HCT116 (cell line): ENCODE data around the gene B4GALT3. TPM values are rescaled to one million over a fixed set of nuclear protein-coding genes. Genes with fewer than 3 reads are reported as not detected.

Source experiments
- ATAC-seq: fragments of 200-7000 bp; cut with Tn5 transposase; 2 replicates; pipeline ENCODE4 v1.9.1; 2020; ENCODE audit warnings: mild to moderate bottlenecking, moderate library complexity
- BruUV-seq: library from RNA; stranded (reverse); fragments of 400-500 nt; replicated peaks from 2 replicates; lab custom pipeline; 2021; lab: Mats Ljungman, UMichigan
- CTCF ChIA-PET: fragments of 300-600 bp; sonication (Branson Sonifier 250); formaldehyde crosslinking; loops from one replicate; lab custom pipeline; 2021; ENCODE audit warnings: antibody characterized with exemption; lab: Charles Lee
- POLR2A ChIA-PET: fragments of 300-600, 350-600 bp; sonication (Branson Sonifier 250); formaldehyde crosslinking; loops from one replicate; lab custom pipeline; 2021; ENCODE audit warnings: antibody characterized with exemption; lab: Charles Lee
- RAD21 ChIA-PET, 2 experiments: fragments of 300-600 bp; sonication (Branson Sonifier 250); formaldehyde crosslinking; loops; one replicate each; lab custom pipeline; 2023; ENCODE audit warnings: low total read pairs in 2 of 2; ENCODE audit not compliant: uncharacterized antibody in 2 of 2, unreplicated experiment in 2 of 2, low non-redundant PET in 1 of 2; lab: Charles Lee
- DNase-seq: peaks from one replicate; pipeline ENCODE4 v3.0.0-alpha.2; 2010; ENCODE audit warnings: low read depth, low spot score
- H2AFZ ChIP-seq: fragments of 200-600 bp; shearing (Covaris generic), sonication (generic); 2 replicates; pipeline ENCODE4 v1.6.1; 2017; ENCODE audit warnings: low read depth, mixed run types, mixed read lengths, antibody characterized with exemption, low read length; ENCODE audit not compliant: poor library complexity, severe bottlenecking
- H3K27ac ChIP-seq: 2 replicates; pipeline ENCODE4 v1.5.1; 2012; ENCODE audit warnings: low read depth, low read length
- H3K27me3 ChIP-seq: fragments of 200-600 bp; sonication (generic); 2 replicates; pipeline ENCODE4 v1.6.1; 2016; ENCODE audit warnings: mixed run types, low read length, mixed read lengths; ENCODE audit not compliant: insufficient read depth
- H3K36me3 ChIP-seq, 2 experiments: fragments of 200-500 bp in 1 of 2; fragments of 200-600 bp in 1 of 2; sonication (Bioruptor generic) in 1 of 2; sonication (generic) in 1 of 2; 2 replicates each; pipeline versions ENCODE4 v1.5.1 to v1.6.1; 2014 to 2016; ENCODE audit warnings: low read length in 2 of 2, inconsistent platforms in 1 of 2, mixed read lengths in 1 of 2, mixed run types in 1 of 2; ENCODE audit not compliant: insufficient read depth in 2 of 2, control insufficient read depth in 1 of 2
- H3K4me1 ChIP-seq, 2 experiments: fragments of 200-600 bp in 1 of 2; sonication (generic) in 1 of 2; 2 replicates each; pipeline versions ENCODE4 v1.5.1 to v1.6.1; 2012 to 2017; ENCODE audit warnings: low read length in 2 of 2, inconsistent platforms in 1 of 2, mild to moderate bottlenecking in 1 of 2, mixed read lengths in 1 of 2, mixed run types in 1 of 2, moderate library complexity in 1 of 2; ENCODE audit not compliant: insufficient read depth in 2 of 2, control insufficient read depth in 1 of 2
- H3K4me2 ChIP-seq: fragments of 200-600 bp; sonication (generic); 2 replicates; pipeline ENCODE4 v1.6.1; 2017; ENCODE audit warnings: mixed run types, low read length, mixed read lengths
- H3K4me3 ChIP-seq, 2 experiments: fragments of 200-600 bp in 1 of 2; sonication (generic) in 1 of 2; replicated peaks in 1 of 2; 2 replicates each; pipeline ENCODE4 v1.5.1; 2011 to 2016; ENCODE audit warnings: low read length in 2 of 2, control low read depth in 1 of 2, low read depth in 1 of 2, mild to moderate bottlenecking in 1 of 2, mixed read lengths in 1 of 2, mixed run types in 1 of 2
- H3K79me2 ChIP-seq: fragments of 200-600 bp; sonication (generic); 2 replicates; pipeline ENCODE4 v1.6.1; 2017; ENCODE audit warnings: mild to moderate bottlenecking, mixed run types, low read length, moderate library complexity, mixed read lengths; ENCODE audit not compliant: insufficient read depth
- H3K9ac ChIP-seq: fragments of 200-600 bp; sonication (generic); 2 replicates; pipeline ENCODE4 v1.6.1; 2016; ENCODE audit warnings: low read length, mixed read lengths
- H3K9me2 ChIP-seq: fragments of 200-600 bp; sonication (generic), shearing (Covaris generic); 2 replicates; pipeline ENCODE4 v1.6.1; 2017; ENCODE audit warnings: mixed run types, mild to moderate bottlenecking, moderate library complexity; ENCODE audit not compliant: insufficient read depth
- H3K9me3 ChIP-seq, 2 experiments: fragments of 200-500 bp in 1 of 2; fragments of 200-600 bp in 1 of 2; sonication (Bioruptor generic) in 1 of 2; sonication (generic) in 1 of 2; 2 replicates each; pipeline ENCODE4 v1.6.1; 2014 to 2017; ENCODE audit warnings: low read length in 2 of 2, mixed read lengths in 2 of 2, inconsistent platforms in 1 of 2, low read depth in 1 of 2, mild to moderate bottlenecking in 1 of 2, mixed run types in 1 of 2, moderate library complexity in 1 of 2; ENCODE audit not compliant: control insufficient read depth in 1 of 2, insufficient read depth in 1 of 2
- H4K20me1 ChIP-seq: fragments of 200-600 bp; sonication (generic), shearing (Covaris generic); 2 replicates; pipeline ENCODE4 v1.6.1; 2017; ENCODE audit warnings: mixed run types, mild to moderate bottlenecking, moderate library complexity; ENCODE audit not compliant: insufficient read depth
- CEBPB ChIP-seq: IDR thresholded peaks from 2 replicates; pipeline ENCODE4 v1.6.1; 2012; ENCODE audit warnings: low read depth
- EGR1 ChIP-seq: IDR thresholded peaks from 2 replicates; pipeline ENCODE4 v1.6.1; 2012; ENCODE audit warnings: low read depth
- EZH2 ChIP-seq: fragments of 200-600 bp; sonication (generic); IDR thresholded peaks from 2 replicates; pipeline ENCODE4 v1.6.1; 2017; ENCODE audit warnings: antibody characterized with exemption, mixed run types
- EZH2phosphoT487 ChIP-seq: fragments of 200-600 bp; IDR thresholded peaks from 2 replicates; pipeline ENCODE4 v1.6.1; 2018; ENCODE audit warnings: antibody characterized with exemption, borderline replicate concordance
- FOSL1 ChIP-seq: IDR thresholded peaks from 2 replicates; pipeline ENCODE4 v1.6.1; 2012; ENCODE audit warnings: low read depth
- JUND ChIP-seq: IDR thresholded peaks from 2 replicates; pipeline ENCODE4 v1.6.1; 2012
- POLR2A ChIP-seq: IDR thresholded peaks from 2 replicates; pipeline ENCODE4 v1.7.0; 2011; ENCODE audit warnings: borderline replicate concordance; ENCODE audit not compliant: insufficient read depth, insufficient read length; ENCODE audit errors: extremely low read depth
- POLR2AphosphoS5 ChIP-seq: IDR thresholded peaks from 2 replicates; pipeline ENCODE4 v1.6.1; 2011; ENCODE audit warnings: mild to moderate bottlenecking, low read depth, low read length, moderate library complexity
- RAD21 ChIP-seq: IDR thresholded peaks from 2 replicates; pipeline ENCODE4 v1.6.1; 2012; ENCODE audit warnings: low read depth, mild to moderate bottlenecking
- SIN3A ChIP-seq: IDR thresholded peaks from 2 replicates; pipeline ENCODE4 v1.6.1; 2012; ENCODE audit warnings: low read depth
- SP1 ChIP-seq: IDR thresholded peaks from 2 replicates; pipeline ENCODE4 v1.6.1; 2012; ENCODE audit warnings: low read depth
- TCF7L2 ChIP-seq: IDR thresholded peaks from 2 replicates; pipeline ENCODE4 v1.7.0; 2011; ENCODE audit warnings: borderline replicate concordance, inconsistent platforms; ENCODE audit not compliant: insufficient read depth, insufficient read length; ENCODE audit errors: extremely low read depth
- YY1 ChIP-seq: IDR thresholded peaks from 2 replicates; pipeline ENCODE4 v1.6.1; 2011; ENCODE audit warnings: low read length, low read depth, moderate library complexity, mild to moderate bottlenecking; ENCODE audit not compliant: insufficient replicate concordance; ENCODE audit errors: extremely low read depth
- ZNF274 ChIP-seq: fragments of 200-500 bp; sonication (Bioruptor generic); IDR thresholded peaks from 2 replicates; pipeline ENCODE4 v1.6.1; 2014; ENCODE audit warnings: mild to moderate bottlenecking, low read depth, low read length, inconsistent platforms
- intact Hi-C: fragments of 100-400 bp; cut with micrococcal nuclease; formaldehyde crosslinking; loops from 2 replicates; pipeline ENCODE4 v1.10.0; 2022
- total RNA-seq: library from RNA; stranded (reverse); gene quantifications from one replicate; pipeline ENCODE4 v1.2.1, GENCODE V29; 2021; ENCODE audit not compliant: unreplicated experiment
- TF ChIP-seq, protein P1 (sequence below): IDR thresholded peaks from 2 replicates; pipeline ENCODE4 v1.6.1; 2012
- TF ChIP-seq, protein P2 (sequence below): IDR thresholded peaks from 2 replicates; pipeline ENCODE4 v1.6.1; 2012
- TF ChIP-seq, protein P3 (sequence below), 3 experiments: fragments of 200-600 bp in 1 of 3; sonication (generic) in 1 of 3; IDR thresholded peaks in 2 of 3; conservative IDR thresholded peaks in 1 of 3; 2 replicates each; pipeline ENCODE4 v1.5.1; 2012 to 2017; ENCODE audit warnings: low read depth in 2 of 3, low read length in 2 of 3, antibody characterized with exemption in 1 of 3, borderline replicate concordance in 1 of 3, control low read depth in 1 of 3, mild to moderate bottlenecking in 1 of 3, mixed read lengths in 1 of 3, mixed run types in 1 of 3, moderate library complexity in 1 of 3; ENCODE audit not compliant: insufficient read depth in 1 of 3

The B4GALT3 gene
- total RNA-seq, 1 experiment from 2014 or later = 53.7 TPM

DNA sequence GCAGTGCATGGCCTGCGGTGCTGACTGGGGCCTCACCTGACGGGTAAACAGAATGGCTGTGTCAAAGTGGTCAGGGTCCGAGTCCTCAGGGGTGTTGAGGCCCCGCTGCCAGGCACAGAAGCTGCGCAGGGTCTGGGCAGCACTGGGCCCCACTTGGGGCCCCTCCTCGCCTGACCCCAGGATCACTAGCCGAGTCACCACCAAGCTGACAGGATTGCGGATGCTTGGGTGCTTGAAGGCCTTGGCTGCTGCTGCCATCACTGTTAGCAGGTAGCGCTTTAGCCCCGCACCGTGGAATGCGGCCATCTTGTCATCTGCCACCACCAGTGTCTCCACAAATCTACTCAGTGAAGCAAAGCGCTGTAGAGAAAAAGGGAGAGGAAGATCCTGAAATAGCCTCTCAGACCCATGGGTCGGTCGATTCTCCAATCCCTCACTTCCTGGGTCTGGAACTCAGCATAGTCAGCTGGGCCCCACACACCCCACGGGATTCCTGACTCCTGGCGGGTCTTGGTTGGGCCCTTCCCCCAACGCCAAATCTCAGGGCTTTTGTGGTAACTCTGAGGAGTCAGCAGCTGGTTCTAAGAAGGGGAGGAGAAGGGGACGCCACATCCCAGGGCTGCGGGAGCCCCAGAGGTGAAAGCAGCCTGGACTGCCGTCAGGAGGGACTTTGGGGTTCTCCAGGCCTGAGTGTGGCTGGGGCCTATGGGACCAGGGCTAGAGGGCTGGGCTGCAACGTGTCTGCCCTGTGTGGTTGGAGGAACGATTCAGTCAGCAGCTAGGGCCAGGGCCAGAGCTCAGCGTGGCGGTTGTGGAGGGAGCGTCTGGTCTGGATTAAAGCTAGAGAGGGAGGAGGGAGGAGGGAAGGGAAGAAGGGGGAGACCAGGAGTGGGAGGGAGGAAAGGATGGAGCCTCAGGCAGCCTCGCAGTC, 19.5 kb upstream of the B4GALT3 start:
- RAD21 ChIA-PET = no interaction called here
- CTCF ChIA-PET = no interaction called here
- intact Hi-C loops = no loop called here

More for the DNA sequence above, 19.5 kb upstream of the B4GALT3 start:
- Histone ChIP-seq H3K9me2 (no peaks in the 10 kb centered on the region), H3K4me3 (no peak overlapping the region), H3K27me3 (no peaks in the 10 kb centered on the region), H3K4me2 (no peak overlapping the region), H2AFZ (no peak overlapping the region), H3K4me1 (peaks cover 4 to 30% of the 10 kb centered on the region in 2 experiments; a peak in 3 of 4 replicates), H3K9ac (no peak overlapping the region), H3K79me2 (no peaks in the 10 kb centered on the region), H3K27ac (no peak overlapping the region), H4K20me1 (no peaks in the 10 kb centered on the region), H3K9me3 (no peaks in the 10 kb centered on the region), H3K36me3 (no peaks in the 10 kb centered on the region)
- POLR2A ChIA-PET = no interaction called here
- TF ChIP-seq JUND (no peak), ZNF274 (no peak), EGR1 (no peak), RAD21 (no peak), POLR2A (no peak), EZH2phosphoT487 (no peak), CEBPB (no peak), TCF7L2 (no peak), SP1 (no peak), FOSL1 (no peak), YY1 (no peak), POLR2AphosphoS5 (no peak), EZH2 (no peak), SIN3A (no peak)
- TF ChIP-seq, protein P1, sequence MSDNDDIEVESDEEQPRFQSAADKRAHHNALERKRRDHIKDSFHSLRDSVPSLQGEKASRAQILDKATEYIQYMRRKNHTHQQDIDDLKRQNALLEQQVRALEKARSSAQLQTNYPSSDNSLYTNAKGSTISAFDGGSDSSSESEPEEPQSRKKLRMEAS = no peak
- TF ChIP-seq, protein P2, sequence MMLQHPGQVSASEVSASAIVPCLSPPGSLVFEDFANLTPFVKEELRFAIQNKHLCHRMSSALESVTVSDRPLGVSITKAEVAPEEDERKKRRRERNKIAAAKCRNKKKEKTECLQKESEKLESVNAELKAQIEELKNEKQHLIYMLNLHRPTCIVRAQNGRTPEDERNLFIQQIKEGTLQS = no peak
- TF ChIP-seq, protein P3, sequence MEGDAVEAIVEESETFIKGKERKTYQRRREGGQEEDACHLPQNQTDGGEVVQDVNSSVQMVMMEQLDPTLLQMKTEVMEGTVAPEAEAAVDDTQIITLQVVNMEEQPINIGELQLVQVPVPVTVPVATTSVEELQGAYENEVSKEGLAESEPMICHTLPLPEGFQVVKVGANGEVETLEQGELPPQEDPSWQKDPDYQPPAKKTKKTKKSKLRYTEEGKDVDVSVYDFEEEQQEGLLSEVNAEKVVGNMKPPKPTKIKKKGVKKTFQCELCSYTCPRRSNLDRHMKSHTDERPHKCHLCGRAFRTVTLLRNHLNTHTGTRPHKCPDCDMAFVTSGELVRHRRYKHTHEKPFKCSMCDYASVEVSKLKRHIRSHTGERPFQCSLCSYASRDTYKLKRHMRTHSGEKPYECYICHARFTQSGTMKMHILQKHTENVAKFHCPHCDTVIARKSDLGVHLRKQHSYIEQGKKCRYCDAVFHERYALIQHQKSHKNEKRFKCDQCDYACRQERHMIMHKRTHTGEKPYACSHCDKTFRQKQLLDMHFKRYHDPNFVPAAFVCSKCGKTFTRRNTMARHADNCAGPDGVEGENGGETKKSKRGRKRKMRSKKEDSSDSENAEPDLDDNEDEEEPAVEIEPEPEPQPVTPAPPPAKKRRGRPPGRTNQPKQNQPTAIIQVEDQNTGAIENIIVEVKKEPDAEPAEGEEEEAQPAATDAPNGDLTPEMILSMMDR (IDR thresholded peaks at IDR 0.05 in 2 of 3, conservative IDR thresholded peaks at IDR 0.05 in 1 of 3; ENCODE audit: borderline replicate concordance in 1 of 3, insufficient read depth in 1 of 3, low read depth in 2 of 3, low read length in 2 of 3) = no peak
- ATAC-seq (no peak), DNase-seq (no peak)
- no TSS peak for BruUV-seq
